A549 treated with AZD9567 at 1 μM for 4 hours (cell line): ENCODE measurements around the gene EPC1. TPM values are rescaled to one million over a fixed set of nuclear protein-coding genes. Genes with fewer than 3 reads are reported as not detected.

ENCODE experiments used
- total RNA-seq: library from RNA; stranded (reverse); fragments of 200-300 nt; extraction: Qiagen RNA extraction; gene quantifications from 5 replicates; pipeline ENCODE4 v1.2.3, GENCODE V29; 2022; ENCODE audit not compliant: insufficient read depth

Gene EPC1, protein sequence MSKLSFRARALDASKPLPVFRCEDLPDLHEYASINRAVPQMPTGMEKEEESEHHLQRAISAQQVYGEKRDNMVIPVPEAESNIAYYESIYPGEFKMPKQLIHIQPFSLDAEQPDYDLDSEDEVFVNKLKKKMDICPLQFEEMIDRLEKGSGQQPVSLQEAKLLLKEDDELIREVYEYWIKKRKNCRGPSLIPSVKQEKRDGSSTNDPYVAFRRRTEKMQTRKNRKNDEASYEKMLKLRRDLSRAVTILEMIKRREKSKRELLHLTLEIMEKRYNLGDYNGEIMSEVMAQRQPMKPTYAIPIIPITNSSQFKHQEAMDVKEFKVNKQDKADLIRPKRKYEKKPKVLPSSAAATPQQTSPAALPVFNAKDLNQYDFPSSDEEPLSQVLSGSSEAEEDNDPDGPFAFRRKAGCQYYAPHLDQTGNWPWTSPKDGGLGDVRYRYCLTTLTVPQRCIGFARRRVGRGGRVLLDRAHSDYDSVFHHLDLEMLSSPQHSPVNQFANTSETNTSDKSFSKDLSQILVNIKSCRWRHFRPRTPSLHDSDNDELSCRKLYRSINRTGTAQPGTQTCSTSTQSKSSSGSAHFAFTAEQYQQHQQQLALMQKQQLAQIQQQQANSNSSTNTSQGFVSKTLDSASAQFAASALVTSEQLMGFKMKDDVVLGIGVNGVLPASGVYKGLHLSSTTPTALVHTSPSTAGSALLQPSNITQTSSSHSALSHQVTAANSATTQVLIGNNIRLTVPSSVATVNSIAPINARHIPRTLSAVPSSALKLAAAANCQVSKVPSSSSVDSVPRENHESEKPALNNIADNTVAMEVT
- total RNA-seq: 16.9 to 20.1 TPM (median 18.2 TPM) in 5 replicates

DNA sequence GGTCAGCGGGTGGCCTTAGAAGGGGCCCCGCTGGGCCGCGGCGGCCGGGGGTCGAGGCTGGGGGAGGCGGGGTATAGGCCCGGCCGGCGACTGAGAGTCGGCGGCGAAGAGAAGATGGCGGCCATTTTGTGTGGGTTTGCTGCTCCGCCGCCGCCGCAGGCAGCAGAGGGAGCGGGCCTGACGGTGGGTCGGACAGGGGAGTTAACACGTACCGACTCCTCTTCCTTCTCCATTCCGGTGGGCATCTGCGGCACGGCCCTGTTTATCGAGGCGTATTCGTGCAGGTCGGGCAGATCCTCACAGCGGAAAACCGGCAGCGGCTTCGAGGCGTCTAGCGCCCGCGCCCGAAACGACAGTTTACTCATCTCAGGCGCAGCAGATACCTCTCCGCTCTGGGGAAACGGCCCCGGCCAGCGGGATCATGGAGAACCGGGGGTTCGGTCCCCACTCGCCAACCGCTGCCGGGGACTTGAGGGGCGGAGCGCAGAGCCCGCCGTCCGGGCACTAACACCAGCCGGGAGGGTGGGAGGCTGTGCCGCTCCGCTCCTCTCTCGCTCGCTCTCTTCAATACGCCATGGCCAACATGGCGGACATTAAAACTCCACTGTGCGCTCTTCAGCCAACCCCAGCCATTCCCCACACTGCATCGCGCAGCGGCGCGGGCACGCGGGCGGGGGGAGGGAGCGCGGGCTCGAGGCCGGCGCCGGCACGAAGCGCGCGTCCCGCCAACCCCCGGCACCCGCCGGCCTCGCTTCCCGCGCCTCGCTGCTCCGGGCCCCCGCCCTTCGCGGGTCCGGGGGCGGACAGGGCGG, at the start of gene EPC1:
Gene EPC1, minus strand, starts transcription at position 608 of the 812 bp plus-strand sequence. Its CDS starts 243 bp downstream, at position 365.

Other genes with a start within 250 kb of the EPC1 start
- 0.52 to 0.66 TPM (median 0.57 TPM) in 4 of 5 replicates, not detected in the other for gene CCDC7, start 99.0 kb upstream of the EPC1 start, total RNA-seq